IMR-90 (cell line): Measurements from ENCODE around the gene ALKBH3. TPM values are rescaled to one million over a fixed set of nuclear protein-coding genes. Genes with fewer than 3 reads are reported as not detected.

ENCODE experiments used
- ATAC-seq: fragments of 200-7000 bp; cut with Tn5 transposase; 2 replicates; pipeline ENCODE4 v1.9.1; 2020; ENCODE audit warnings: low read depth, mild to moderate bottlenecking, moderate library complexity
- BruUV-seq: library from RNA; stranded (reverse); fragments of 400-500 nt; replicated peaks from 2 replicates; lab custom pipeline; 2021; lab: Mats Ljungman, UMichigan
- CTCF ChIA-PET: fragments of 300-600 bp; formaldehyde crosslinking; extraction: SDS; loops from one replicate; lab custom pipeline; 2021; ENCODE audit warnings: antibody characterized with exemption; lab: Yijun Ruan, JAX
- POLR2A ChIA-PET: fragments of 300-600 bp; sonication (Branson Sonifier 250); formaldehyde crosslinking; loops from one replicate; lab custom pipeline; 2022; ENCODE audit warnings: antibody characterized with exemption; ENCODE audit not compliant: unreplicated experiment; lab: Charles Lee
- DNase-seq: peaks from one replicate; pipeline ENCODE4 v3.0.0; 2013
- H2AFZ ChIP-seq: replicated peaks from 2 replicates; pipeline ENCODE3; 2013; ENCODE audit warnings: low read length, mild to moderate bottlenecking; ENCODE audit not compliant: poor library complexity
- H2AK5ac ChIP-seq: 2 replicates; pipeline ENCODE4 v1.6.1; 2013; ENCODE audit warnings: low read depth, low read length, inconsistent platforms
- H2AK9ac ChIP-seq: replicated peaks from 2 replicates; pipeline ENCODE3; 2013; ENCODE audit warnings: mild to moderate bottlenecking, low read depth, low read length, moderate library complexity; ENCODE audit not compliant: poor library complexity
- H2BK120ac ChIP-seq: 2 replicates; pipeline ENCODE4 v1.6.1; 2013; ENCODE audit warnings: low read depth, low read length, inconsistent platforms
- H2BK15ac ChIP-seq: 3 replicates; pipeline ENCODE4 v1.6.1; 2013; ENCODE audit warnings: low read depth, low read length, inconsistent platforms
- H2BK20ac ChIP-seq: 2 replicates; pipeline ENCODE4 v1.6.1; 2013; ENCODE audit warnings: low read depth, mild to moderate bottlenecking, inconsistent platforms, low read length, moderate library complexity
- H2BK5ac ChIP-seq: 2 replicates; pipeline ENCODE4 v1.6.1; 2013; ENCODE audit warnings: mild to moderate bottlenecking, low read depth, low read length, inconsistent platforms; ENCODE audit not compliant: poor library complexity, severe bottlenecking
- H3K14ac ChIP-seq: replicated peaks from 2 replicates; pipeline ENCODE4 v1.6.1; 2013; ENCODE audit warnings: low read depth, low read length, inconsistent platforms
- H3K18ac ChIP-seq: 2 replicates; pipeline ENCODE4 v1.6.1; 2013; ENCODE audit warnings: low read depth, low read length, control low read depth
- H3K23ac ChIP-seq: 2 replicates; pipeline ENCODE4 v1.6.1; 2013; ENCODE audit warnings: low read depth, low read length, inconsistent platforms
- H3K27ac ChIP-seq: 2 replicates; pipeline ENCODE4 v1.5.1; 2013; ENCODE audit warnings: mild to moderate bottlenecking, control low read depth, low read length; ENCODE audit not compliant: insufficient read depth
- H3K27me3 ChIP-seq: 2 replicates; pipeline ENCODE4 v1.6.1; 2013; ENCODE audit warnings: low read length; ENCODE audit not compliant: control insufficient read depth, insufficient read depth
- H3K36me3 ChIP-seq: 2 replicates; pipeline ENCODE4 v1.6.1; 2013; ENCODE audit warnings: low read length, mixed read lengths; ENCODE audit not compliant: control insufficient read depth, insufficient read depth
- H3K4ac ChIP-seq: 2 replicates; pipeline ENCODE4 v1.6.1; 2013; ENCODE audit warnings: low read depth, low read length, inconsistent platforms
- H3K4me1 ChIP-seq: 2 replicates; pipeline ENCODE4 v1.6.1; 2013; ENCODE audit warnings: low read length, mixed read lengths; ENCODE audit not compliant: control insufficient read depth, insufficient read depth
- H3K4me2 ChIP-seq: 2 replicates; pipeline ENCODE4 v1.6.1; 2013; ENCODE audit warnings: low read depth, mild to moderate bottlenecking, control low read depth, low read length, moderate library complexity
- H3K4me3 ChIP-seq: 2 replicates; pipeline ENCODE4 v1.5.1; 2013; ENCODE audit warnings: low read depth, mild to moderate bottlenecking, control low read depth, low read length, moderate library complexity; ENCODE audit not compliant: insufficient read depth
- H3K56ac ChIP-seq: 2 replicates; pipeline ENCODE4 v1.6.1; 2013; ENCODE audit warnings: low read length, inconsistent platforms; ENCODE audit not compliant: insufficient read depth; ENCODE audit errors: extremely low read depth
- H3K79me1 ChIP-seq, 2 experiments: 2 replicates each; pipeline ENCODE4 v1.6.1; 2013; ENCODE audit warnings: low read length in 2 of 2, inconsistent platforms in 1 of 2, low read depth in 1 of 2
- H3K9ac ChIP-seq: 2 replicates; pipeline ENCODE4 v1.6.1; 2013; ENCODE audit warnings: low read depth, low read length, control low read depth
- H3K9me1 ChIP-seq: 2 replicates; pipeline ENCODE4 v1.6.1; 2013; ENCODE audit warnings: low read length, inconsistent platforms; ENCODE audit not compliant: insufficient read depth
- H3K9me3 ChIP-seq: 2 replicates; pipeline ENCODE4 v1.6.1; 2013; ENCODE audit warnings: low read length; ENCODE audit not compliant: control insufficient read depth, insufficient read depth
- H4K20me1 ChIP-seq: 2 replicates; pipeline ENCODE4 v1.6.1; 2013; ENCODE audit warnings: low read length, inconsistent platforms; ENCODE audit not compliant: insufficient read depth
- H4K5ac ChIP-seq: 2 replicates; pipeline ENCODE4 v1.6.1; 2013; ENCODE audit warnings: mild to moderate bottlenecking, low read depth, low read length, control low read depth
- H4K8ac ChIP-seq, 2 experiments: 2 replicates each; pipeline ENCODE4 v1.6.1; 2013; ENCODE audit warnings: low read depth in 2 of 2, low read length in 2 of 2, control low read depth in 1 of 2, inconsistent platforms in 1 of 2
- H4K91ac ChIP-seq: 2 replicates; pipeline ENCODE4 v1.6.1; 2013; ENCODE audit warnings: low read depth, low read length, inconsistent platforms; ENCODE audit not compliant: insufficient read depth
- BHLHE40 ChIP-seq: fragments of 150-350 bp; IDR thresholded peaks from 2 replicates; pipeline ENCODE4 v1.6.1; 2016; ENCODE audit warnings: mild to moderate bottlenecking, low read depth, low read length
- CEBPB ChIP-seq: IDR thresholded peaks from 2 replicates; pipeline ENCODE4 v1.6.1; 2012; ENCODE audit warnings: low read depth, low read length, improper control_type of control experiment
- CHD1 ChIP-seq: IDR thresholded peaks from 2 replicates; pipeline ENCODE4 v1.6.1; 2012; ENCODE audit warnings: low read depth, low read length, improper control_type of control experiment
- FOS ChIP-seq: fragments of 150-350 bp; IDR thresholded peaks from 2 replicates; pipeline ENCODE4 v1.6.1; 2016; ENCODE audit warnings: low read depth, low read length
- MAFK ChIP-seq: IDR thresholded peaks from 2 replicates; pipeline ENCODE4 v1.6.1; 2012; ENCODE audit warnings: low read depth, low read length, improper control_type of control experiment
- MAZ ChIP-seq: IDR thresholded peaks from 2 replicates; pipeline ENCODE4 v1.6.1; 2012; ENCODE audit warnings: low read depth, mild to moderate bottlenecking, low read length, improper control_type of control experiment, moderate library complexity, borderline replicate concordance
- NFE2L2 ChIP-seq: fragments of 150-350 bp; IDR thresholded peaks from 2 replicates; pipeline ENCODE4 v1.6.1; 2016; ENCODE audit warnings: low read depth, mild to moderate bottlenecking, low read length
- POLR2A ChIP-seq: IDR thresholded peaks from 2 replicates; pipeline ENCODE4 v1.6.1; 2012; ENCODE audit warnings: mild to moderate bottlenecking, low read depth, low read length
- RAD21 ChIP-seq: IDR thresholded peaks from 2 replicates; pipeline ENCODE4 v1.6.1; 2012; ENCODE audit warnings: low read length, improper control_type of control experiment
- RCOR1 ChIP-seq: IDR thresholded peaks from 2 replicates; pipeline ENCODE4 v1.6.1; 2012; ENCODE audit warnings: mild to moderate bottlenecking, low read length, improper control_type of control experiment; ENCODE audit not compliant: insufficient replicate concordance
- RFX5 ChIP-seq: IDR thresholded peaks from 2 replicates; pipeline ENCODE4 v1.8.0; 2012; ENCODE audit warnings: low read depth, mild to moderate bottlenecking, low read length, moderate library complexity
- SMC3 ChIP-seq: fragments of 150-350 bp; IDR thresholded peaks from 2 replicates; pipeline ENCODE4 v1.6.1; 2016; ENCODE audit warnings: low read depth, mild to moderate bottlenecking, antibody characterized with exemption, low read length, moderate library complexity
- USF2 ChIP-seq: fragments of 150-350 bp; IDR thresholded peaks from 2 replicates; pipeline ENCODE4 v1.6.1; 2017; ENCODE audit warnings: mild to moderate bottlenecking, antibody characterized with exemption, low read length, low read depth
- WGBS, 2 experiments: methylation state at CpG; one replicate each; pipeline versions ENCODE4 v1.1.5 to v1.1.7; 2013; ENCODE audit warnings: missing lambda C conversion rate in 2 of 2; ENCODE audit not compliant: insufficient read length in 1 of 2; ENCODE audit errors: extremely low coverage in 2 of 2; 5-methylcytosine and 5-hydroxymethylcytosine counted together
- dilution Hi-C: fragments of 300-500 bp; cut with HindIII; formaldehyde crosslinking; loops from one replicate; pipeline ENCODE4 v1.14.3; 2018; ENCODE audit warnings: low sequenced_read_pairs; ENCODE audit not compliant: unreplicated experiment
- in situ Hi-C: fragments of 300-500 bp; cut with MboI; formaldehyde crosslinking; loops from 3 replicates; pipeline ENCODE4 v1.14.3; 2019; ENCODE audit warnings: low sequenced_read_pairs, inconsistent platforms, mixed read lengths
- intact Hi-C: fragments of 100-400 bp; cut with micrococcal nuclease; formaldehyde crosslinking; loops from 2 replicates; pipeline ENCODE4 v1.10.0; 2022
- polyA plus RNA-seq, 3 experiments: library from polyadenylated mRNA; depleted of rRNA; stranded (reverse); fragments of >200 nt; gene quantifications; 2 replicates each; pipeline ENCODE4 v1.2.3, GENCODE V29; 2012; ENCODE audit warnings: low replicate concordance in 1 of 3
- total RNA-seq: library from RNA; depleted of rRNA; stranded (reverse); fragments of >200 nt; gene quantifications from 2 replicates; pipeline ENCODE4 v1.2.3, GENCODE V29; 2012
- TF ChIP-seq, protein P1 (sequence below): conservative IDR thresholded peaks from 2 replicates; pipeline ENCODE4 v1.5.1; 2012; ENCODE audit warnings: mild to moderate bottlenecking, low read depth, low read length, improper control_type of control experiment
- TF ChIP-seq, protein P2 (sequence below): fragments of 150-350 bp; IDR thresholded peaks from 2 replicates; pipeline ENCODE4 v1.6.1; 2016; ENCODE audit warnings: low read depth, mild to moderate bottlenecking, low read length, moderate library complexity, borderline replicate concordance

ALKBH3 gene
- total and polyA plus RNA-seq, 2 of the 4 experiments (the other 2 are of a cell fraction) = 27.7 to 62.9 TPM

DNA sequence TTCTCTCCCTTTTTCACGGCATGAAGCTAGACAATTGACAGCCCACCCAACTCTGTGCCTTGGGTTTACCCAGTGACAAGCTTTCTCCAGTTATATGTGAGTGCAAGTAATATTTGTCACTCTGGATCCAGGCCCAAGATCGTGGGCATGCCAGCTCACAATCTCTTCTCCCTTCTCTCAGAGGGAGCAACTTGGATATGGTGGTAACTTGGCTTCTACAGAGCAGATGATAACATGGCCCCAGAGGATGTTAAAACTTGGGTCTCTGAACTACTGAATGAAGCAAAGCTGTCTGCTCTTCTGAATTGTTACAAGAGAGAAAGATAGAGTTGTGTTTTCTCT lies 82.6 kb downstream of the ALKBH3 start:
- H3K36me3 ChIP-seq = no peaks in the 10 kb centered on the region
- in situ Hi-C loops = no loop called here
- CTCF ChIA-PET = no interaction called here
- TF ChIP-seq FOS (no peak), SMC3 (no peak), BHLHE40 (no peak), RAD21 (no peak), MAZ (no peak), MAFK (no peak), CHD1 (no peak), USF2 (no peak), POLR2A (no peak), CEBPB (no peak), RCOR1 (no peak), RFX5 (no peak), NFE2L2 (no peak)
- TF ChIP-seq, protein P1, sequence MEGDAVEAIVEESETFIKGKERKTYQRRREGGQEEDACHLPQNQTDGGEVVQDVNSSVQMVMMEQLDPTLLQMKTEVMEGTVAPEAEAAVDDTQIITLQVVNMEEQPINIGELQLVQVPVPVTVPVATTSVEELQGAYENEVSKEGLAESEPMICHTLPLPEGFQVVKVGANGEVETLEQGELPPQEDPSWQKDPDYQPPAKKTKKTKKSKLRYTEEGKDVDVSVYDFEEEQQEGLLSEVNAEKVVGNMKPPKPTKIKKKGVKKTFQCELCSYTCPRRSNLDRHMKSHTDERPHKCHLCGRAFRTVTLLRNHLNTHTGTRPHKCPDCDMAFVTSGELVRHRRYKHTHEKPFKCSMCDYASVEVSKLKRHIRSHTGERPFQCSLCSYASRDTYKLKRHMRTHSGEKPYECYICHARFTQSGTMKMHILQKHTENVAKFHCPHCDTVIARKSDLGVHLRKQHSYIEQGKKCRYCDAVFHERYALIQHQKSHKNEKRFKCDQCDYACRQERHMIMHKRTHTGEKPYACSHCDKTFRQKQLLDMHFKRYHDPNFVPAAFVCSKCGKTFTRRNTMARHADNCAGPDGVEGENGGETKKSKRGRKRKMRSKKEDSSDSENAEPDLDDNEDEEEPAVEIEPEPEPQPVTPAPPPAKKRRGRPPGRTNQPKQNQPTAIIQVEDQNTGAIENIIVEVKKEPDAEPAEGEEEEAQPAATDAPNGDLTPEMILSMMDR = no peak
- TF ChIP-seq, protein P2, sequence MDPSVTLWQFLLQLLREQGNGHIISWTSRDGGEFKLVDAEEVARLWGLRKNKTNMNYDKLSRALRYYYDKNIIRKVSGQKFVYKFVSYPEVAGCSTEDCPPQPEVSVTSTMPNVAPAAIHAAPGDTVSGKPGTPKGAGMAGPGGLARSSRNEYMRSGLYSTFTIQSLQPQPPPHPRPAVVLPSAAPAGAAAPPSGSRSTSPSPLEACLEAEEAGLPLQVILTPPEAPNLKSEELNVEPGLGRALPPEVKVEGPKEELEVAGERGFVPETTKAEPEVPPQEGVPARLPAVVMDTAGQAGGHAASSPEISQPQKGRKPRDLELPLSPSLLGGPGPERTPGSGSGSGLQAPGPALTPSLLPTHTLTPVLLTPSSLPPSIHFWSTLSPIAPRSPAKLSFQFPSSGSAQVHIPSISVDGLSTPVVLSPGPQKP = no peak
- H2BK120ac ChIP-seq = no peak overlapping the region
- DNase-seq = no peak
- peaks cover 8% of the 10 kb centered on the region for H3K27me3 ChIP-seq
- no peak for ATAC-seq
- WGBS, 2 experiments = no CpG with 5 or more reads among the region's 2 CpGs
- H3K4me2 ChIP-seq = no peak overlapping the region
- no peak overlapping the region for H4K91ac ChIP-seq
- H3K14ac ChIP-seq = no peak overlapping the region
- H2BK20ac ChIP-seq = no peak overlapping the region
- H3K79me1 ChIP-seq = no peaks in the 10 kb centered on the region
- no peak overlapping the region for H3K9ac ChIP-seq
- no peak overlapping the region for H4K5ac ChIP-seq
- no peak overlapping the region for H2AFZ ChIP-seq
- H3K9me1 ChIP-seq = no peaks in the 10 kb centered on the region
- intact Hi-C loops = no loop called here
- peaks cover 3% of the 10 kb centered on the region; the same call in 1 of the 2 replicates for H3K9me3 ChIP-seq
- H4K20me1 ChIP-seq = no peaks in the 10 kb centered on the region
- dilution Hi-C loops = no loop called here
- no peak overlapping the region for H3K27ac ChIP-seq
- H3K23ac ChIP-seq = no peak overlapping the region
- no peak overlapping the region for H3K56ac ChIP-seq
- no TSS peak for BruUV-seq
- no peak overlapping the region for H4K8ac ChIP-seq
- H2AK9ac ChIP-seq = no peak overlapping the region
- no peak overlapping the region for H3K4ac ChIP-seq
- POLR2A ChIA-PET = no interaction called here
- no peak overlapping the region for H2AK5ac ChIP-seq
- no peak overlapping the region for H2BK5ac ChIP-seq
- no peaks in the 10 kb centered on the region for H3K4me1 ChIP-seq
- H2BK15ac ChIP-seq = no peak overlapping the region
- H3K4me3 ChIP-seq = no peak overlapping the region
- no peak overlapping the region for H3K18ac ChIP-seq
